ENCODE measurements around the gene IGF1R.
A peak's percentile ranks its signal among the peaks of the same experiment; 100 is the strongest.

Gene IGF1R

DNA sequence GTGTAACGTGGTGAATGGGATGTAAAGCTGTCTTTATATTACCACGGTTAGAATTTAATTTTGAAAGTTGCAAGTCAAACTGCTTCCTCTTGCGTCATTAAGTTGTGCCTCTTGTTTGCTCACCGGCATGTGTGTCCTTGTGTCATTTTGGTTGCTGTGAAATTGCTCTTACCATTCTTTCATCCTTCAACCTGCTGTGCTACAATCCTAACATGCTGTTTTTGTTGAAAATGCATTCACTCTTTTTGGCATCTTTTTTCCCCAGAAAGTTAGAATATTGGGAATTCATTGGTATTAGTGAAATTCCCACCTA, 194.6 kb downstream of the IGF1R start:
- DNase-seq (ENCODE audit: low spot score) (no peak), ATAC-seq (ENCODE audit: low read depth) (no peak)
- peaks cover 18% of the 10 kb centered on the region for H3K4me1 ChIP-seq (ENCODE audit: insufficient read depth, poor library complexity, severe bottlenecking)
- H3K27ac ChIP-seq (ENCODE audit: poor library complexity, severe bottlenecking), result peak overlapping the region; percentile 3
- no peaks in the 10 kb centered on the region for H3K27me3 ChIP-seq (ENCODE audit: insufficient read depth, poor library complexity, severe bottlenecking)
- peaks cover 5% of the 10 kb centered on the region; the same call in 1 of the 2 replicates for H3K36me3 ChIP-seq (ENCODE audit: low read depth)
- H3K9me3 ChIP-seq (ENCODE audit: severe bottlenecking), result no peaks in the 10 kb centered on the region
- H3K4me3 ChIP-seq (ENCODE audit: severe bottlenecking), result no peak overlapping the region
- TF ChIP-seq, protein P1, sequence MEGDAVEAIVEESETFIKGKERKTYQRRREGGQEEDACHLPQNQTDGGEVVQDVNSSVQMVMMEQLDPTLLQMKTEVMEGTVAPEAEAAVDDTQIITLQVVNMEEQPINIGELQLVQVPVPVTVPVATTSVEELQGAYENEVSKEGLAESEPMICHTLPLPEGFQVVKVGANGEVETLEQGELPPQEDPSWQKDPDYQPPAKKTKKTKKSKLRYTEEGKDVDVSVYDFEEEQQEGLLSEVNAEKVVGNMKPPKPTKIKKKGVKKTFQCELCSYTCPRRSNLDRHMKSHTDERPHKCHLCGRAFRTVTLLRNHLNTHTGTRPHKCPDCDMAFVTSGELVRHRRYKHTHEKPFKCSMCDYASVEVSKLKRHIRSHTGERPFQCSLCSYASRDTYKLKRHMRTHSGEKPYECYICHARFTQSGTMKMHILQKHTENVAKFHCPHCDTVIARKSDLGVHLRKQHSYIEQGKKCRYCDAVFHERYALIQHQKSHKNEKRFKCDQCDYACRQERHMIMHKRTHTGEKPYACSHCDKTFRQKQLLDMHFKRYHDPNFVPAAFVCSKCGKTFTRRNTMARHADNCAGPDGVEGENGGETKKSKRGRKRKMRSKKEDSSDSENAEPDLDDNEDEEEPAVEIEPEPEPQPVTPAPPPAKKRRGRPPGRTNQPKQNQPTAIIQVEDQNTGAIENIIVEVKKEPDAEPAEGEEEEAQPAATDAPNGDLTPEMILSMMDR (IDR thresholded peaks at IDR 0.05; ENCODE audit: poor library complexity, severe bottlenecking), result no peak

DNA sequence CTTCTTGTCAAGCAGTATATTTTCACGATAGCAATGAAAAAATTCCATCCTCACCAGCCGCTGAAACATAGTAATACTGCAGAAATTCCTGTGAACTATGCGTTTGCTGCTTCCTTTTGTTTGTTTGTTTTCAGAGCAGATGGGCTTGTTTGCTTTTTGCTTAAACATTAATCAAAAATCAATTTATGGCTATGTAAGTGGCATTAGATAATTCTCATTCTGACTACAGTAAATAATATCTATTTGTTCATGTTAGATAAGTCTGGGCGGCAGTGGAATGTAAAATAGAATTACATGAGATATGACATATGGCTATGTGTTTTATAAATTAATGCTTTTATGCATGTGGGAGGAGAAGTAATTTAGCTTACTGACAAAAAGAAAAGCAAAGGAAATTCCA, 195.5 kb downstream of the IGF1R start:
- Histone ChIP-seq H3K27ac (ENCODE audit: poor library complexity, severe bottlenecking) (peak overlapping the region; percentile 13), H3K4me3 (ENCODE audit: severe bottlenecking) (no peak overlapping the region), H3K4me1 (ENCODE audit: insufficient read depth, poor library complexity, severe bottlenecking) (peaks cover 22% of the 10 kb centered on the region), H3K9me3 (ENCODE audit: severe bottlenecking) (no peaks in the 10 kb centered on the region), H3K27me3 (ENCODE audit: insufficient read depth, poor library complexity, severe bottlenecking) (no peaks in the 10 kb centered on the region), H3K36me3 (ENCODE audit: low read depth) (no peaks in the 10 kb centered on the region)
- DNase-seq (ENCODE audit: low spot score) (no peak), ATAC-seq (ENCODE audit: low read depth) (no peak)
- TF ChIP-seq, protein P1 (IDR thresholded peaks at IDR 0.05; ENCODE audit: poor library complexity, severe bottlenecking), result no peak

DNA sequence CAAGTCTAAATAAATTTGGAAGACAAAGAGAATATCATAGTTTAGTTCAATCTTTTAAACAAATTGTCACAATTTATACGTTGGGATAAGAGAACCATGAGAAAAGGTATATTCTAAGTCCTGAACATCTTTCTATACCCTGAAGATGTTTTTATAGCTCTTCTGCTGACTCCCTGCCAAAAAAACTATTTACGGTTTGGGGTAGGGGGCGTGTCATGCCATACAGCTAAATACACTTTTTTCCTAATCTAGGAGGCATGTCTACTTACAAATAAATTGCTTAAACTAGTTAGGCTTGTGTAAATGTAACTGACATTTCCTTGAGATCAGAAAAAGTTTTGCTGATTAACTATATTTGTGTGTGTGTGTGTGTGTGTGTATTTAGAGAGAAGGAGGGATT, 195.9 kb downstream of the IGF1R start:
- DNase-seq (ENCODE audit: low spot score) (no peak), ATAC-seq (ENCODE audit: low read depth) (no peak)
- no peak overlapping the region for H3K4me3 ChIP-seq (ENCODE audit: severe bottlenecking)
- TF ChIP-seq, protein P1 (IDR thresholded peaks at IDR 0.05; ENCODE audit: poor library complexity, severe bottlenecking), result no peak
- H3K4me1 ChIP-seq (ENCODE audit: insufficient read depth, poor library complexity, severe bottlenecking), result peaks cover 22% of the 10 kb centered on the region
- H3K9me3 ChIP-seq (ENCODE audit: severe bottlenecking), result no peaks in the 10 kb centered on the region
- peak overlapping the region; percentile 13 for H3K27ac ChIP-seq (ENCODE audit: poor library complexity, severe bottlenecking)
- H3K36me3 ChIP-seq (ENCODE audit: low read depth), result no peaks in the 10 kb centered on the region
- H3K27me3 ChIP-seq (ENCODE audit: insufficient read depth, poor library complexity, severe bottlenecking), result no peaks in the 10 kb centered on the region

DNA sequence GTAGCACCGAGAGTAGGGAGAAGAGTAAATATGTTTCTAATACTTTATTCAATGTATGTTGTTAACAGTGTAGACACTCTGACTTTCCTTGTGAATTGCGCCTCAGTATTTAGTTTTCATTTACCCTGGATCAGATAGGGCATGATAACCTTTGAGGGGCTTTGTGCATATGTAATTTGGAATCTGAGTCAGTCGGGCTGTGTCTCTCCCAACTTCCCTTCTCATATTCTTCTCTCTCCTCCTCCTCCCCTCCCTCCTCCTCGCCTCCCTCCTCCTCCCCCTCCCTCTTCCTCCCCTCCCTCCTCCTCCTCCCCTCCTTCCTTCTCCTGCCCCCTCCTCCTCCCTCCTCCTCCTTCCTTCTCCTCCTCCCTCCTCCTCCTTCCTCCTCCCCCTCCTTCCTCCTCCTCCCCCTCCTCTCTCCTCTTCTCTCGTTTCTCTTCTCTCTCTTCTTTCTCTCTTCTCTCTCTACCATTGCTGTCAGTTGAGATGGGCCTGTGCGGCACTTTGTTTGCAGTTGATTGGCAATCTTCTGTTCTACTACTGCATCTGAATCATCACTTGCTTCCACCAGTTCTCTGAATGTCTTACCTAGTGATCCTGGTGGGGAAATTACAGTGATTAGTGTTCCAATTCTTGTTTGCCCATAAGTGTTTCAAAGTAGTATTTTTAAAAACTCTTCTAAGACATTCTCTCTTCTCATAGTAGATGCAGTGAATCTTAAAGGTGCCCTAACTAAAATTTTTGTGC, 197.0 kb downstream of the IGF1R start:
- peaks cover 26% of the 10 kb centered on the region for H3K4me1 ChIP-seq (ENCODE audit: insufficient read depth, poor library complexity, severe bottlenecking)
- ATAC-seq (ENCODE audit: low read depth) (peak; percentile 38; the same call in 1 of the 3 replicates), DNase-seq (ENCODE audit: low spot score) (no peak)
- no peaks in the 10 kb centered on the region for H3K27me3 ChIP-seq (ENCODE audit: insufficient read depth, poor library complexity, severe bottlenecking)
- no peaks in the 10 kb centered on the region for H3K9me3 ChIP-seq (ENCODE audit: severe bottlenecking)
- peak overlapping the region; percentile 13 for H3K27ac ChIP-seq (ENCODE audit: poor library complexity, severe bottlenecking)
- no peak overlapping the region for H3K4me3 ChIP-seq (ENCODE audit: severe bottlenecking)
- no peaks in the 10 kb centered on the region for H3K36me3 ChIP-seq (ENCODE audit: low read depth)
- TF ChIP-seq, protein P1 (IDR thresholded peaks at IDR 0.05; ENCODE audit: poor library complexity, severe bottlenecking), result no peak

DNA sequence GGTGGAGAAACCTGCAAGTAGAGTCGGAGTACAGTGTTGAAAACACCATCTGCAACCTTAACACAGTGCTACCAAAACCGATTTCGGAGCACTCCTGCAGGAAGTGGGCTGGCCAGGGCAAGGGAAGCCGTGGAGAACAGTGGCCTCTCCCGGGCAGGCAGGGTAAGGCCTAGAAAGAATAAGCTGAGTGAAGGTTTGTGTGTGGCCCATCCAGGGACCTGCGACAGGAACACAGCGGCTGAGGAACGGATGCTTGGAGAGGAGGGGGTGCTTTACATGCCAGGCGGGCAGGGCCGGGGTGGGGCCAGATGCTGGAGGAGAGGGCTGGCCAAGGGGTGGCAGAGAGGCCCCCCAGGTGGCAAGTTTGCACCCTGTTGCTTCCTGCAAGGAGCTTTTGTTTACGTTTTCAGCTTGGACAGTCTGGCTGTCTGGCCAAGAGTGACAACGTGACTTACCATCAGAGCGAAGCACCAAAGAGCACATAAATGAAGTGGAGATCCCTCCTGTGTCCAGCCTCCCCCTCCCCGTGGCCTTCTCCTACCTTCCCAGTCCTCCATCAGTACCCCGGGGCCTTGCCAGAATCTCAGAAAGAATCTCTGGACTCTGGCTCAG, 202.7 kb downstream of the IGF1R start:
- Histone ChIP-seq H3K27ac (ENCODE audit: poor library complexity, severe bottlenecking) (peak overlapping the region; percentile 100), H3K27me3 (ENCODE audit: insufficient read depth, poor library complexity, severe bottlenecking) (no peaks in the 10 kb centered on the region), H3K4me3 (ENCODE audit: severe bottlenecking) (no peak overlapping the region), H3K9me3 (ENCODE audit: severe bottlenecking) (no peaks in the 10 kb centered on the region), H3K36me3 (ENCODE audit: low read depth) (no peaks in the 10 kb centered on the region), H3K4me1 (ENCODE audit: insufficient read depth, poor library complexity, severe bottlenecking) (peaks cover 56% of the 10 kb centered on the region)
- DNase-seq (ENCODE audit: low spot score) (peak; percentile 89), ATAC-seq (ENCODE audit: low read depth) (peak; percentile 66)
- TF ChIP-seq, protein P1 (IDR thresholded peaks at IDR 0.05; ENCODE audit: poor library complexity, severe bottlenecking), result peak; percentile 98
